GM12878 (cell line): ENCODE data around the gene AGRN. TPM values are rescaled to one million over a fixed set of nuclear protein-coding genes. Genes with fewer than 3 reads are reported as not detected.

Experiments used
- ATAC-seq: fragments of 200-7000 bp; cut with Tn5 transposase; 3 replicates; pipeline ENCODE4 v1.9.1; 2020; ENCODE audit warnings: mild to moderate bottlenecking, moderate library complexity
- BruUV-seq: library from RNA; stranded (reverse); fragments of 400-500 nt; replicated peaks from 2 replicates; lab custom pipeline; 2021; lab: Mats Ljungman, UMichigan
- CTCF ChIA-PET: fragments of 300-600 bp; sonication (Branson Sonifier 250); formaldehyde crosslinking; extraction: SDS; loops from one replicate; lab custom pipeline; 2021; ENCODE audit warnings: inconsistent platforms; lab: Yijun Ruan, JAX
- POLR2A ChIA-PET: fragments of 350-600 bp; formaldehyde crosslinking; extraction: SDS; loops from one replicate; lab custom pipeline; 2021; ENCODE audit warnings: inconsistent platforms; lab: Charles Lee
- RAD21 ChIA-PET: fragments of 300-600 bp; sonication (Branson Sonifier 250); formaldehyde crosslinking; loops from one replicate; lab custom pipeline; 2023; ENCODE audit warnings: antibody characterized with exemption; ENCODE audit not compliant: unreplicated experiment; lab: Charles Lee
- SMC1A ChIA-PET: fragments of 300-600 bp; sonication (Branson Sonifier 250); formaldehyde crosslinking; loops from one replicate; lab custom pipeline; 2023; ENCODE audit not compliant: unreplicated experiment, uncharacterized antibody; lab: Charles Lee
- DNase-seq: peaks from one replicate; pipeline ENCODE4 v3.0.0-alpha.2; 2011; ENCODE audit warnings: low read depth, low spot score
- FAIRE-seq: peaks from 3 replicates; lab custom pipeline; 2011; peaks lifted over from hg19 to GRCh38; lab: Jason Lieb, UNC
- H2AFZ ChIP-seq: 2 replicates; pipeline ENCODE4 v1.6.0; 2011; ENCODE audit warnings: low read depth, low read length, control low read depth; ENCODE audit not compliant: control insufficient read depth
- H3K27ac ChIP-seq: 2 replicates; pipeline ENCODE4 v1.5.1; 2011; ENCODE audit warnings: control low read depth; ENCODE audit not compliant: control insufficient read depth, insufficient read depth
- H3K27me3 ChIP-seq, 2 experiments: replicated peaks in 1 of 2; 2 replicates each; pipeline versions ENCODE4 v1.6.0 to v1.6.1; 2011; ENCODE audit warnings: low read length in 1 of 2; ENCODE audit not compliant: control insufficient read depth in 2 of 2, insufficient read depth in 2 of 2
- H3K36me3 ChIP-seq, 2 experiments: 2 replicates each; pipeline ENCODE4 v1.5.1; 2011; ENCODE audit warnings: low read length in 1 of 2; ENCODE audit not compliant: control insufficient read depth in 2 of 2, insufficient read depth in 2 of 2
- H3K4me1 ChIP-seq: 2 replicates; pipeline ENCODE4 v1.6.1; 2011; ENCODE audit warnings: mild to moderate bottlenecking, low read length, moderate library complexity, mixed read lengths; ENCODE audit not compliant: control insufficient read depth, insufficient read depth
- H3K4me2 ChIP-seq: 2 replicates; pipeline ENCODE4 v1.6.0; 2011; ENCODE audit warnings: control low read depth; ENCODE audit not compliant: control insufficient read depth, insufficient read depth
- H3K4me3 ChIP-seq: fragments of 200-600 bp; sonication (generic); 2 replicates; pipeline ENCODE4 v1.5.1; 2016
- H3K79me2 ChIP-seq: 2 replicates; pipeline ENCODE4 v1.6.0; 2011; ENCODE audit warnings: low read length; ENCODE audit not compliant: control insufficient read depth, insufficient read depth
- H3K9ac ChIP-seq: 2 replicates; pipeline ENCODE4 v1.8.0; 2011; ENCODE audit warnings: low read length, control low read depth, mixed read lengths; ENCODE audit not compliant: control insufficient read depth, insufficient read depth
- H3K9me3 ChIP-seq: replicated peaks from 3 replicates; pipeline ENCODE4 v1.5.1; 2011; ENCODE audit warnings: mild to moderate bottlenecking, low read length; ENCODE audit not compliant: control insufficient read depth, insufficient read depth
- H4K20me1 ChIP-seq: 2 replicates; pipeline ENCODE4 v1.6.0; 2011; ENCODE audit not compliant: control insufficient read depth, insufficient read depth
- BACH1 ChIP-seq: fragments of 450-650 bp; IDR thresholded peaks from 2 replicates; pipeline ENCODE4 v1.6.1; 2017; ENCODE audit warnings: mild to moderate bottlenecking, borderline replicate concordance
- CTCF ChIP-seq, 3 experiments: IDR thresholded peaks in 2 of 3; conservative IDR thresholded peaks in 1 of 3; 2 replicates each; pipeline ENCODE4 v1.5.1; 2011; ENCODE audit warnings: low read depth in 3 of 3, low read length in 3 of 3, mild to moderate bottlenecking in 3 of 3, control low read depth in 2 of 3, moderate library complexity in 2 of 3, inconsistent platforms in 1 of 3, mixed read lengths in 1 of 3; ENCODE audit not compliant: control insufficient read depth in 2 of 3, insufficient read depth in 1 of 3; ENCODE audit errors: extremely low read depth in 1 of 3
- EGR1 ChIP-seq, 2 experiments: IDR thresholded peaks; 1 replicate in 1 of 2; 2 replicates in 1 of 2; pipeline ENCODE4 v1.6.1; 2011 to 2012; ENCODE audit warnings: low read depth in 2 of 2, low read length in 2 of 2, borderline replicate concordance in 1 of 2, mild to moderate bottlenecking in 1 of 2, moderate library complexity in 1 of 2
- ELK1 ChIP-seq: IDR thresholded peaks from 2 replicates; pipeline ENCODE4 v1.6.1; 2012; ENCODE audit warnings: low read depth, low read length, improper control_type of control experiment
- KAT2A ChIP-seq: conservative IDR thresholded peaks from 2 replicates; pipeline ENCODE4 v1.6.1; 2011; ENCODE audit warnings: low read depth, low read length; ENCODE audit not compliant: control insufficient read depth
- KDM1A ChIP-seq: fragments of 200-600 bp; sonication (generic); IDR thresholded peaks from 2 replicates; pipeline ENCODE4 v1.6.1; 2016; ENCODE audit warnings: borderline replicate concordance
- MTA3 ChIP-seq: IDR thresholded peaks from 2 replicates; pipeline ENCODE4 v1.6.1; 2012; ENCODE audit warnings: low read length, inconsistent platforms, borderline replicate concordance
- PRDM15 ChIP-seq: fragments of 450-650 bp; formaldehyde crosslinking; IDR thresholded peaks from 2 replicates; pipeline ENCODE4 v1.4.0; 2020; ENCODE audit warnings: mild to moderate bottlenecking, moderate library complexity
- RCOR1 ChIP-seq: conservative IDR thresholded peaks from 2 replicates; pipeline ENCODE4 v1.6.1; 2012; ENCODE audit warnings: low read depth, low read length, improper control_type of control experiment
- SMARCA5 ChIP-seq: fragments of 450-650 bp; IDR thresholded peaks from 2 replicates; pipeline ENCODE4 v1.6.1; 2017; ENCODE audit warnings: mild to moderate bottlenecking
- SMC3 ChIP-seq: IDR thresholded peaks from 2 replicates; pipeline ENCODE4 v1.6.1; 2011; ENCODE audit warnings: low read length, improper control_type of control experiment, borderline replicate concordance
- SREBF2 ChIP-seq: IDR thresholded peaks from 2 replicates; pipeline ENCODE4 v1.6.1; 2012; ENCODE audit warnings: mild to moderate bottlenecking, low read length
- ZNF384 ChIP-seq: IDR thresholded peaks from 2 replicates; pipeline ENCODE4 v1.6.1; 2012; ENCODE audit warnings: low read depth, mild to moderate bottlenecking, low read length, improper control_type of control experiment, borderline replicate concordance
- ZSCAN29 ChIP-seq: fragments of 450-650 bp; IDR thresholded peaks from 2 replicates; pipeline ENCODE4 v1.6.1; 2017; ENCODE audit warnings: mild to moderate bottlenecking, moderate library complexity
- WGBS: methylation state at CpG from one replicate; pipeline ENCODE4 v1.1.6; 2016; ENCODE audit warnings: low lambda C conversion rate; ENCODE audit not compliant: insufficient replicate concordance, insufficient coverage; ENCODE audit errors: missing lambda C conversion rate; 5-methylcytosine and 5-hydroxymethylcytosine counted together
- in situ Hi-C: fragments of 300-500 bp; cut with MboI; formaldehyde crosslinking; loops from 9 replicates; pipeline ENCODE4 v1.14.3; 2018; ENCODE audit warnings: mixed read lengths
- intact Hi-C: fragments of 100-400 bp; cut with micrococcal nuclease; formaldehyde crosslinking; loops from one replicate; pipeline ENCODE4 v1.14.2; 2022; ENCODE audit not compliant: unreplicated experiment
- polyA plus RNA-seq, 11 experiments: library from polyadenylated mRNA; depleted of rRNA in 4 of 11; unstranded in 6 of 11; stranded (reverse) in 5 of 11; fragments of >200 nt; fragmentation: Nextera tagmentation in 4 of 11; fragmentation: Illumina TruSeq in 1 of 11; extraction: Ambion mirVana in 4 of 11; extraction: Trizol in 1 of 11; gene quantifications; 1 replicate in 1 of 11; 2 replicates in 10 of 11; pipeline versions ENCODE4 v1.2.1 to v1.2.3, GENCODE V29; 2011 to 2016; ENCODE audit warnings: inconsistent platforms in 2 of 11, missing spikeins in 2 of 11, low read depth in 1 of 11
- total RNA-seq, 4 experiments: library from RNA; depleted of rRNA in 3 of 4; stranded (reverse); fragments of >200 nt in 3 of 4; fragmentation: Illumina TruSeq in 1 of 4; extraction: Trizol in 1 of 4; gene quantifications; 2 replicates each; pipeline versions ENCODE4 v1.2.1 to v1.2.3, GENCODE V29; 2013 to 2021
- TF ChIP-seq, protein P1 (sequence below): fragments of 450-650 bp; IDR thresholded peaks from 2 replicates; pipeline ENCODE4 v1.6.1; 2014; ENCODE audit warnings: mild to moderate bottlenecking

The AGRN gene
- total and polyA plus RNA-seq, 10 of the 15 experiments (the other 5 are each of a cell fraction or from before 2014, with no cell fraction given), result 0.02 to 41.8 (median 4.1) TPM

DNA sequence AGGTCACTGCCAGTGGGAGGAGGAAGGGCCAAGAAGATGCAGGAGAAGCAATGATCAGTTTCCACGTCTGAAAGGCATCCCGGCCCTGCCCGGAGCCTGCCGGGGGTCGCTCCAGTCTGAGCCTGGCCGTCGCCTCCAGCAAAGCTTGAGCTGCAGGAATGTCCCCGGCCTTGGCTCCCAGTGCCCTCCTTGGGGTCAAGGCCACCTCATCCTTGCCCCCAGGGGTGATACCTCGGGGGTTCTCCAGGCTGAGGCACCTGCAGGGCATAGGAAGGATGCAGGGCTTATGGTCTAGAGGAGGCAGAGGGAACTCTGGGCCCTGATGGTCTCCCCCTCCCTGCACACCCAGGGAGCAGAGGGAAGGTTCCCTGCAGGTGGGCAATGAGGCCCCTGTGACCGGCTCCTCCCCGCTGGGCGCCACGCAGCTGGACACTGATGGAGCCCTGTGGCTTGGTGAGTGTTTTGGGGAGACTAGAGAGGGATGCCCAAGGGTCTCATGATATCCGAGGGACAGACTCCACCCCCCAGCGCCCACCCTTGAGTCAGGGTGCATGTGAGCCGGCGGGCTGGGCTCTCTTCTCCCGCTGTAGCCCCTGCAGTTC, 34.3 kb downstream of the AGRN start:
- no peaks in the 10 kb centered on the region for H4K20me1 ChIP-seq
- ChIA-PET POLR2A (no interaction called here), RAD21 (no interaction called here), SMC1A (no interaction called here), CTCF (no interaction called here)
- H3K4me2 ChIP-seq, result no peak overlapping the region
- intact Hi-C loops (no loop called here), in situ Hi-C loops (loop anchor here (5.0 kb wide), 1 partner anchor 48 kb away; no protein-coding TSS in a partner anchor)
- H3K27me3 ChIP-seq, result no peaks in the 10 kb centered on the region
- no peak overlapping the region for H3K27ac ChIP-seq
- H3K4me1 ChIP-seq, result peaks cover 14% of the 10 kb centered on the region
- no peaks in the 10 kb centered on the region for H3K9me3 ChIP-seq
- H3K79me2 ChIP-seq, result no peaks in the 10 kb centered on the region
- WGBS, result 82% methylated on average over 18 of the region's 18 CpGs
- no peak overlapping the region for H2AFZ ChIP-seq
- no peak overlapping the region for H3K4me3 ChIP-seq
- H3K36me3 ChIP-seq, result peaks cover 3 to 9% of the 10 kb centered on the region in 2 experiments; a peak in 3 of 4 replicates
- no peak for ATAC-seq
- no peak overlapping the region for H3K9ac ChIP-seq
- no peak for FAIRE-seq
- BruUV-seq, result no TSS peak
- no peak for DNase-seq
- TF ChIP-seq PRDM15 (CRISPR knock-in tag) (no peak), KDM1A (no peak), CTCF (IDR thresholded peaks at IDR 0.05 in 2 of 3, conservative IDR thresholded peaks at IDR 0.05 in 1 of 3; ENCODE audit: control insufficient read depth in 2 of 3, extremely low read depth in 1 of 3, insufficient read depth in 1 of 3, low read depth in 3 of 3, low read length in 3 of 3) (no peak), KAT2A (no peak), BACH1 (no peak), MTA3 (no peak), SREBF2 (no peak), ZSCAN29 (no peak), SMC3 (no peak), RCOR1 (no peak), ELK1 (no peak), EGR1 (IDR thresholded peaks at IDR 0.05; ENCODE audit: borderline replicate concordance in 1 of 2, low read depth in 2 of 2, low read length in 2 of 2) (no peak), ZNF384 (no peak), SMARCA5 (no peak)
- TF ChIP-seq, protein P1, sequence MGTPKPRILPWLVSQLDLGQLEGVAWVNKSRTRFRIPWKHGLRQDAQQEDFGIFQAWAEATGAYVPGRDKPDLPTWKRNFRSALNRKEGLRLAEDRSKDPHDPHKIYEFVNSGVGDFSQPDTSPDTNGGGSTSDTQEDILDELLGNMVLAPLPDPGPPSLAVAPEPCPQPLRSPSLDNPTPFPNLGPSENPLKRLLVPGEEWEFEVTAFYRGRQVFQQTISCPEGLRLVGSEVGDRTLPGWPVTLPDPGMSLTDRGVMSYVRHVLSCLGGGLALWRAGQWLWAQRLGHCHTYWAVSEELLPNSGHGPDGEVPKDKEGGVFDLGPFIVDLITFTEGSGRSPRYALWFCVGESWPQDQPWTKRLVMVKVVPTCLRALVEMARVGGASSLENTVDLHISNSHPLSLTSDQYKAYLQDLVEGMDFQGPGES, result no peak
